K562 (cell line): Measurements from ENCODE around the gene PTGIR. TPM values are rescaled to one million over a fixed set of nuclear protein-coding genes. Genes with fewer than 3 reads are reported as not detected.
A peak's percentile ranks its signal among the peaks of the same experiment; 100 is the strongest.

Experiments used
- ATAC-seq: fragments of 200-7000 bp; cut with Tn5 transposase; 3 replicates; pipeline ENCODE4 v1.9.1; 2020; ENCODE audit warnings: moderate library complexity
- BruUV-seq: library from RNA; stranded (reverse); fragments of 400-500 nt; replicated peaks from 2 replicates; lab custom pipeline; 2021; lab: Mats Ljungman, UMichigan
- CTCF ChIA-PET: fragments of 300-600 bp; formaldehyde crosslinking; extraction: SDS; loops from one replicate; lab custom pipeline; 2021; ENCODE audit warnings: low intra/inter-chr PET ratio; lab: Yijun Ruan, JAX
- POLR2A ChIA-PET: fragments of 300-600, 350-650 bp; sonication (Branson Sonifier 250); formaldehyde crosslinking; extraction: SDS; loops from one replicate; lab custom pipeline; 2021; ENCODE audit warnings: antibody characterized with exemption, inconsistent platforms; lab: Yijun Ruan, JAX
- DNase-seq, 4 experiments: peaks; one replicate each; pipeline versions ENCODE4 v3.0.0 to v3.0.0-alpha.2; 2011 to 2018; ENCODE audit warnings: low spot score in 3 of 4, mixed read lengths in 3 of 4; ENCODE audit errors: extremely low read depth in 1 of 4
- FAIRE-seq: peaks from 2 replicates; lab custom pipeline; 2011; peaks lifted over from hg19 to GRCh38; lab: Jason Lieb, UNC
- H2AFZ ChIP-seq: 2 replicates; pipeline ENCODE4 v1.6.0; 2011; ENCODE audit warnings: low read depth, low read length, control low read depth, inconsistent platforms
- H3K27ac ChIP-seq: fragments of 200-600 bp; 3 replicates; pipeline ENCODE4 v1.8.0; 2011; ENCODE audit warnings: low read depth, mild to moderate bottlenecking, control low read depth, inconsistent platforms, low read length, moderate library complexity, mixed read lengths; ENCODE audit errors: extremely low read depth
- H3K27me3 ChIP-seq, 2 experiments: fragments of 300-600 bp in 1 of 2; 2 replicates in 1 of 2; 3 replicates in 1 of 2; pipeline versions ENCODE4 v1.6.0 to v1.8.0; 2011; ENCODE audit warnings: inconsistent platforms in 2 of 2, low read length in 2 of 2, mild to moderate bottlenecking in 1 of 2, mixed read lengths in 1 of 2, moderate library complexity in 1 of 2; ENCODE audit not compliant: control insufficient read depth in 2 of 2, insufficient read depth in 2 of 2
- H3K36me3 ChIP-seq: fragments of 300-600 bp; 3 replicates; pipeline ENCODE4 v1.8.0; 2011; ENCODE audit warnings: mild to moderate bottlenecking, low read length, inconsistent platforms; ENCODE audit not compliant: control insufficient read depth, insufficient read depth
- H3K4me1 ChIP-seq, 2 experiments: fragments of 200-600 bp in 1 of 2; replicated peaks in 1 of 2; 2 replicates in 1 of 2; 3 replicates in 1 of 2; pipeline versions ENCODE4 v1.5.1 to v1.8.0; 2011; ENCODE audit warnings: inconsistent platforms in 2 of 2, low read length in 2 of 2, mild to moderate bottlenecking in 1 of 2, mixed read lengths in 1 of 2, moderate library complexity in 1 of 2; ENCODE audit not compliant: control insufficient read depth in 2 of 2, insufficient read depth in 2 of 2
- H3K4me2 ChIP-seq: 2 replicates; pipeline ENCODE4 v1.6.1; 2011; ENCODE audit warnings: low read length, control low read depth, inconsistent platforms, mixed read lengths; ENCODE audit not compliant: insufficient read depth
- H3K4me3 ChIP-seq: fragments of 200-600 bp; sonication (generic), shearing (Covaris generic); 2 replicates; pipeline ENCODE4 v1.5.1; 2016; ENCODE audit warnings: control low read depth, inconsistent platforms
- H3K79me2 ChIP-seq: fragments of 200-600 bp; 3 replicates; pipeline ENCODE4 v1.8.0; 2011; ENCODE audit warnings: low read length, inconsistent platforms; ENCODE audit not compliant: control insufficient read depth, insufficient read depth
- H3K9ac ChIP-seq, 2 experiments: 2 replicates each; pipeline versions ENCODE4 v1.6.0 to v1.6.1; 2011; ENCODE audit warnings: low read depth in 2 of 2, low read length in 2 of 2, control low read depth in 1 of 2, inconsistent platforms in 1 of 2, mild to moderate bottlenecking in 1 of 2, mixed read lengths in 1 of 2; ENCODE audit not compliant: insufficient read depth in 1 of 2
- H3K9me1 ChIP-seq: one replicate; pipeline ENCODE4 v1.6.0; 2011; ENCODE audit warnings: inconsistent platforms, mild to moderate bottlenecking, low read length, moderate library complexity; ENCODE audit not compliant: control insufficient read depth, insufficient read depth
- H3K9me3 ChIP-seq: replicated peaks from 2 replicates; pipeline ENCODE4 v1.5.1; 2011; ENCODE audit warnings: low read depth, low read length, inconsistent platforms; ENCODE audit not compliant: control insufficient read depth, insufficient read depth
- H4K20me1 ChIP-seq: replicated peaks from 2 replicates; pipeline ENCODE4 v1.6.1; 2011; ENCODE audit warnings: low read length, inconsistent platforms, mixed read lengths; ENCODE audit not compliant: control insufficient read depth, insufficient read depth
- FUS ChIP-seq: fragments of 200-400 bp; formaldehyde crosslinking; optimal IDR thresholded peaks from 2 replicates; pipeline ENCODE3; 2017; ENCODE audit warnings: low read depth, low read length
- KAT8 ChIP-seq: fragments of 450-650 bp; IDR thresholded peaks from 2 replicates; pipeline ENCODE4 v1.6.1; 2016; ENCODE audit warnings: low read depth, mild to moderate bottlenecking
- MTA2 ChIP-seq: fragments of 450-650 bp; IDR thresholded peaks from 2 replicates; pipeline ENCODE4 v1.6.1; 2016; ENCODE audit warnings: low read depth
- MYNN ChIP-seq, 2 experiments: sonication (generic); formaldehyde crosslinking in 1 of 2; IDR thresholded peaks; 2 replicates each; pipeline versions ENCODE4 v1.5.0 to v1.6.1; 2016 to 2020; ENCODE audit warnings: antibody characterized with exemption in 1 of 2, missing genetic modification reagents in 1 of 2
- NUFIP1 ChIP-seq: fragments of 450-650 bp; IDR thresholded peaks from 2 replicates; pipeline ENCODE4 v1.6.1; 2018; ENCODE audit not compliant: partially characterized antibody
- ZBTB17 ChIP-seq: fragments of 450-650 bp; formaldehyde crosslinking; IDR thresholded peaks from 2 replicates; pipeline ENCODE4 v1.4.0; 2020; ENCODE audit warnings: mild to moderate bottlenecking
- ZC3H8 ChIP-seq: fragments of 450-650 bp; IDR thresholded peaks from 2 replicates; pipeline ENCODE4 v1.6.1; 2017
- ZEB2 ChIP-seq: fragments of 450-650 bp; IDR thresholded peaks from 2 replicates; pipeline ENCODE4 v1.6.1; 2016
- WGBS: fragments of 100-300 bp; shearing (Covaris generic); methylation state at CpG from one replicate; pipeline ENCODE4 v1.1.6; 2016; ENCODE audit warnings: low coverage, mixed read lengths; ENCODE audit not compliant: insufficient coverage; ENCODE audit errors: missing lambda C conversion rate; 5-methylcytosine and 5-hydroxymethylcytosine counted together
- in situ Hi-C: fragments of 300-500 bp; cut with MboI; formaldehyde crosslinking; loops from 4 replicates; pipeline ENCODE4 v1.15.0; 2018; ENCODE audit warnings: inconsistent platforms, mixed read lengths
- intact Hi-C: fragments of 100-400 bp; cut with micrococcal nuclease; formaldehyde crosslinking; loops from 2 replicates; pipeline ENCODE4 v1.14.2; 2022
- polyA plus RNA-seq, 8 experiments: library from polyadenylated mRNA; depleted of rRNA in 4 of 8; stranded (reverse) in 5 of 8; unstranded in 3 of 8; fragments of >200 nt; fragmentation: Nextera tagmentation in 2 of 8; fragmentation: Illumina TruSeq in 1 of 8; extraction: Ambion mirVana in 2 of 8; extraction: Trizol in 1 of 8; gene quantifications; 2 replicates each; pipeline versions ENCODE4 v1.2.1 to v1.2.3, GENCODE V29; 2011 to 2014; ENCODE audit warnings: inconsistent platforms in 1 of 8, missing spikeins in 1 of 8
- total RNA-seq, 7 experiments: library from RNA; depleted of rRNA in 6 of 7; stranded (reverse); fragments of >200 nt in 6 of 7; fragmentation: Illumina TruSeq in 2 of 7; extraction: Trizol in 2 of 7; gene quantifications; 2 replicates each; pipeline versions ENCODE4 v1.2.1 to v1.2.3, GENCODE V29; 2011 to 2021; ENCODE audit warnings: low replicate concordance in 1 of 7
- TF ChIP-seq, protein P1 (sequence below): sonication (generic); formaldehyde crosslinking; IDR thresholded peaks from 2 replicates; pipeline ENCODE4 v1.8.1; 2023; ENCODE audit warnings: missing genetic modification reagents, mild to moderate bottlenecking, borderline replicate concordance
- TF ChIP-seq, protein P2 (sequence below), 2 experiments: IDR thresholded peaks; 2 replicates each; pipeline ENCODE4 v1.6.1; 2011; ENCODE audit warnings: borderline replicate concordance in 1 of 2, control low read depth in 1 of 2, low read depth in 1 of 2, low read length in 1 of 2, mild to moderate bottlenecking in 1 of 2, mixed read lengths in 1 of 2, moderate library complexity in 1 of 2; ENCODE audit not compliant: insufficient read depth in 1 of 2, insufficient read length in 1 of 2, poor library complexity in 1 of 2, severe bottlenecking in 1 of 2; ENCODE audit errors: extremely low read depth in 1 of 2
- TF ChIP-seq, protein P3 (sequence below): IDR thresholded peaks from 3 replicates; pipeline ENCODE4 v1.6.1; 2011; ENCODE audit warnings: borderline replicate concordance, mild to moderate bottlenecking, moderate library complexity; ENCODE audit not compliant: insufficient read length; ENCODE audit errors: extremely low read depth
- TF ChIP-seq, protein P4 (sequence below): fragments of 200-800 bp; sonication (Bioruptor generic); IDR thresholded peaks from 2 replicates; pipeline ENCODE4 v1.6.1; 2017; ENCODE audit warnings: missing genetic modification characterization, missing compliant biosample characterization

PTGIR gene
- total and polyA plus RNA-seq, 9 of the 15 experiments (the other 6 are each of a cell fraction or from before 2014, with no cell fraction given), result 0.11 to 3.4 (median 1.1) TPM; not detected in 1

DNA sequence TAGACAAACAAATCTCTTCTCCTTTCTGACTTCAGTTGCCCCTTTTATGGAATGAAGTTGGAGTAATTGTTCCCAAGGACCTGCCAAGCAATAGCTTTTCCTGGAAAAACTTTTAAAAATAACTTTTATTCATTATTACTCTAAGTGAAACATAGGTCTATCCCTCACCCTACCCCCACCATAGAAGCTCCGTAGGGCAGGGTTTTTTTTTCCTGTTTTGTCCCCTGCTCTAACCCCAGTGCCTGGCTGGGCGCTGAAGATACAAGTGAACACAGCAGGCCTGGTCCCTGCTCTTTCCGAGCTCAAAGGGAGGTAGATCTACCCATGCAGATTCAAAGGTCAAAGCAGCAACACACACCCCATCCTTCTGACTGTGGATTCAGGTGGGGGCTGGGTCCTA lies 19.8 kb upstream of the PTGIR start:
- 21% methylated on average over 3 of the region's 3 CpGs for WGBS
- no peak for TF ChIP-seq ZC3H8
- TF ChIP-seq, protein P1, sequence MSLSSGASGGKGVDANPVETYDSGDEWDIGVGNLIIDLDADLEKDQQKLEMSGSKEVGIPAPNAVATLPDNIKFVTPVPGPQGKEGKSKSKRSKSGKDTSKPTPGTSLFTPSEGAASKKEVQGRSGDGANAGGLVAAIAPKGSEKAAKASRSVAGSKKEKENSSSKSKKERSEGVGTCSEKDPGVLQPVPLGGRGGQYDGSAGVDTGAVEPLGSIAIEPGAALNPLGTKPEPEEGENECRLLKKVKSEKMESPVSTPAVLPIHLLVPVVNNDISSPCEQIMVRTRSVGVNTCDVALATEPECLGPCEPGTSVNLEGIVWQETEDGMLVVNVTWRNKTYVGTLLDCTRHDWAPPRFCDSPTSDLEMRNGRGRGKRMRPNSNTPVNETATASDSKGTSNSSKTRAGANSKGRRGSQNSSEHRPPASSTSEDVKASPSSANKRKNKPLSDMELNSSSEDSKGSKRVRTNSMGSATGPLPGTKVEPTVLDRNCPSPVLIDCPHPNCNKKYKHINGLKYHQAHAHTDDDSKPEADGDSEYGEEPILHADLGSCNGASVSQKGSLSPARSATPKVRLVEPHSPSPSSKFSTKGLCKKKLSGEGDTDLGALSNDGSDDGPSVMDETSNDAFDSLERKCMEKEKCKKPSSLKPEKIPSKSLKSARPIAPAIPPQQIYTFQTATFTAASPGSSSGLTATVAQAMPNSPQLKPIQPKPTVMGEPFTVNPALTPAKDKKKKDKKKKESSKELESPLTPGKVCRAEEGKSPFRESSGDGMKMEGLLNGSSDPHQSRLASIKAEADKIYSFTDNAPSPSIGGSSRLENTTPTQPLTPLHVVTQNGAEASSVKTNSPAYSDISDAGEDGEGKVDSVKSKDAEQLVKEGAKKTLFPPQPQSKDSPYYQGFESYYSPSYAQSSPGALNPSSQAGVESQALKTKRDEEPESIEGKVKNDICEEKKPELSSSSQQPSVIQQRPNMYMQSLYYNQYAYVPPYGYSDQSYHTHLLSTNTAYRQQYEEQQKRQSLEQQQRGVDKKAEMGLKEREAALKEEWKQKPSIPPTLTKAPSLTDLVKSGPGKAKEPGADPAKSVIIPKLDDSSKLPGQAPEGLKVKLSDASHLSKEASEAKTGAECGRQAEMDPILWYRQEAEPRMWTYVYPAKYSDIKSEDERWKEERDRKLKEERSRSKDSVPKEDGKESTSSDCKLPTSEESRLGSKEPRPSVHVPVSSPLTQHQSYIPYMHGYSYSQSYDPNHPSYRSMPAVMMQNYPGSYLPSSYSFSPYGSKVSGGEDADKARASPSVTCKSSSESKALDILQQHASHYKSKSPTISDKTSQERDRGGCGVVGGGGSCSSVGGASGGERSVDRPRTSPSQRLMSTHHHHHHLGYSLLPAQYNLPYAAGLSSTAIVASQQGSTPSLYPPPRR (CRISPR knock-in tag), result no peak
- TF ChIP-seq ZBTB17 (CRISPR knock-in tag), result no peak
- TF ChIP-seq MYNN (IDR thresholded peaks at IDR 0.05), result no peak
- TF ChIP-seq MYNN (CRISPR knock-in tag; IDR thresholded peaks at IDR 0.05), result no peak
- TF ChIP-seq, protein P2, sequence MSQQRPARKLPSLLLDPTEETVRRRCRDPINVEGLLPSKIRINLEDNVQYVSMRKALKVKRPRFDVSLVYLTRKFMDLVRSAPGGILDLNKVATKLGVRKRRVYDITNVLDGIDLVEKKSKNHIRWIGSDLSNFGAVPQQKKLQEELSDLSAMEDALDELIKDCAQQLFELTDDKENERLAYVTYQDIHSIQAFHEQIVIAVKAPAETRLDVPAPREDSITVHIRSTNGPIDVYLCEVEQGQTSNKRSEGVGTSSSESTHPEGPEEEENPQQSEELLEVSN (IDR thresholded peaks at IDR 0.05; ENCODE audit: borderline replicate concordance in 1 of 2, extremely low read depth in 1 of 2, insufficient read depth in 1 of 2, insufficient read length in 1 of 2, low read depth in 1 of 2, low read length in 1 of 2, poor library complexity in 1 of 2, severe bottlenecking in 1 of 2), result no peak
- TF ChIP-seq, protein P3, sequence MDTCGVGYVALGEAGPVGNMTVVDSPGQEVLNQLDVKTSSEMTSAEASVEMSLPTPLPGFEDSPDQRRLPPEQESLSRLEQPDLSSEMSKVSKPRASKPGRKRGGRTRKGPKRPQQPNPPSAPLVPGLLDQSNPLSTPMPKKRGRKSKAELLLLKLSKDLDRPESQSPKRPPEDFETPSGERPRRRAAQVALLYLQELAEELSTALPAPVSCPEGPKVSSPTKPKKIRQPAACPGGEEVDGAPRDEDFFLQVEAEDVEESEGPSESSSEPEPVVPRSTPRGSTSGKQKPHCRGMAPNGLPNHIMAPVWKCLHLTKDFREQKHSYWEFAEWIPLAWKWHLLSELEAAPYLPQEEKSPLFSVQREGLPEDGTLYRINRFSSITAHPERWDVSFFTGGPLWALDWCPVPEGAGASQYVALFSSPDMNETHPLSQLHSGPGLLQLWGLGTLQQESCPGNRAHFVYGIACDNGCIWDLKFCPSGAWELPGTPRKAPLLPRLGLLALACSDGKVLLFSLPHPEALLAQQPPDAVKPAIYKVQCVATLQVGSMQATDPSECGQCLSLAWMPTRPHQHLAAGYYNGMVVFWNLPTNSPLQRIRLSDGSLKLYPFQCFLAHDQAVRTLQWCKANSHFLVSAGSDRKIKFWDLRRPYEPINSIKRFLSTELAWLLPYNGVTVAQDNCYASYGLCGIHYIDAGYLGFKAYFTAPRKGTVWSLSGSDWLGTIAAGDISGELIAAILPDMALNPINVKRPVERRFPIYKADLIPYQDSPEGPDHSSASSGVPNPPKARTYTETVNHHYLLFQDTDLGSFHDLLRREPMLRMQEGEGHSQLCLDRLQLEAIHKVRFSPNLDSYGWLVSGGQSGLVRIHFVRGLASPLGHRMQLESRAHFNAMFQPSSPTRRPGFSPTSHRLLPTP, result no peak
- TF ChIP-seq MTA2, result no peak
- no peak for TF ChIP-seq NUFIP1
- TF ChIP-seq FUS, result no peak
- no peak for TF ChIP-seq ZEB2
- no peak for TF ChIP-seq KAT8
- TF ChIP-seq, protein P4, sequence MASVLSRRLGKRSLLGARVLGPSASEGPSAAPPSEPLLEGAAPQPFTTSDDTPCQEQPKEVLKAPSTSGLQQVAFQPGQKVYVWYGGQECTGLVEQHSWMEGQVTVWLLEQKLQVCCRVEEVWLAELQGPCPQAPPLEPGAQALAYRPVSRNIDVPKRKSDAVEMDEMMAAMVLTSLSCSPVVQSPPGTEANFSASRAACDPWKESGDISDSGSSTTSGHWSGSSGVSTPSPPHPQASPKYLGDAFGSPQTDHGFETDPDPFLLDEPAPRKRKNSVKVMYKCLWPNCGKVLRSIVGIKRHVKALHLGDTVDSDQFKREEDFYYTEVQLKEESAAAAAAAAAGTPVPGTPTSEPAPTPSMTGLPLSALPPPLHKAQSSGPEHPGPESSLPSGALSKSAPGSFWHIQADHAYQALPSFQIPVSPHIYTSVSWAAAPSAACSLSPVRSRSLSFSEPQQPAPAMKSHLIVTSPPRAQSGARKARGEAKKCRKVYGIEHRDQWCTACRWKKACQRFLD (CRISPR knock-in tag), result no peak

More for the DNA sequence above, 19.8 kb upstream of the PTGIR start:
- no peaks in the 10 kb centered on the region for H3K9me1 ChIP-seq
- ChIA-PET CTCF (no interaction called here), POLR2A (no interaction called here)
- H3K4me2 ChIP-seq, result no peak overlapping the region
- H3K9me3 ChIP-seq, result no peaks in the 10 kb centered on the region
- BruUV-seq, result no TSS peak
- H4K20me1 ChIP-seq, result no peaks in the 10 kb centered on the region
- in situ Hi-C loops (no loop called here), intact Hi-C loops (no loop called here)
- FAIRE-seq (no peak), ATAC-seq (peak; percentile 33; the same call in 2 of the 3 replicates), DNase-seq (peak in 1 of 4 experiments; percentile 6)
- no peaks in the 10 kb centered on the region for H3K79me2 ChIP-seq
- H3K27me3 ChIP-seq, result no peaks in the 10 kb centered on the region
- no peak overlapping the region for H3K9ac ChIP-seq
- H3K4me1 ChIP-seq, result peaks cover 4 to 6% of the 10 kb centered on the region in 2 experiments; a peak in 4 of 5 replicates
- no peak overlapping the region for H3K27ac ChIP-seq
- H3K4me3 ChIP-seq, result no peak overlapping the region
- H2AFZ ChIP-seq, result peak overlapping the region; percentile 21; the same call in 1 of the 2 replicates
- no peaks in the 10 kb centered on the region for H3K36me3 ChIP-seq
